Osteoblast (primary cell): ENCODE results near the gene GABRB2. TPM values are rescaled to one million over a fixed set of nuclear protein-coding genes. Genes with fewer than 3 reads are reported as not detected.

Experiments
- DNase-seq: peaks from one replicate; pipeline ENCODE4 v3.0.0; 2011; ENCODE audit warnings: low spot score, mixed read lengths; ENCODE audit not compliant: insufficient read length; ENCODE audit errors: missing footprints
- H2AFZ ChIP-seq: 2 replicates; pipeline ENCODE4 v1.6.0; 2011; ENCODE audit warnings: mild to moderate bottlenecking, low read length
- H3K27ac ChIP-seq: 2 replicates; pipeline ENCODE4 v1.5.1; 2011; ENCODE audit warnings: mild to moderate bottlenecking, low read depth, low read length, moderate library complexity
- H3K27me3 ChIP-seq: 2 replicates; pipeline ENCODE4 v1.6.0; 2012; ENCODE audit warnings: mild to moderate bottlenecking, control low read depth, inconsistent platforms, low read length, moderate library complexity; ENCODE audit not compliant: insufficient read depth
- H3K36me3 ChIP-seq: 2 replicates; pipeline ENCODE4 v1.5.1; 2011; ENCODE audit warnings: mild to moderate bottlenecking, low read length, control low read depth, moderate library complexity; ENCODE audit not compliant: insufficient read depth
- H3K4me1 ChIP-seq: 2 replicates; pipeline ENCODE4 v1.5.1; 2011; ENCODE audit warnings: mild to moderate bottlenecking, low read length, control low read depth, moderate library complexity; ENCODE audit not compliant: insufficient read depth
- H3K4me2 ChIP-seq: 2 replicates; pipeline ENCODE4 v1.6.0; 2011; ENCODE audit warnings: mild to moderate bottlenecking, low read length; ENCODE audit not compliant: insufficient read depth
- H3K4me3 ChIP-seq: fragments of 200-600 bp; sonication (generic); 3 replicates; pipeline ENCODE4 v1.5.1; 2012; ENCODE audit warnings: mild to moderate bottlenecking, low read length, inconsistent platforms; ENCODE audit not compliant: insufficient read depth
- H3K79me2 ChIP-seq: 2 replicates; pipeline ENCODE4 v1.6.0; 2012; ENCODE audit warnings: mild to moderate bottlenecking, low read length, control low read depth, inconsistent platforms; ENCODE audit not compliant: insufficient read depth
- H3K9me3 ChIP-seq: 2 replicates; pipeline ENCODE4 v1.5.1; 2011; ENCODE audit warnings: low read depth, low read length, control low read depth
- H4K20me1 ChIP-seq: 2 replicates; pipeline ENCODE4 v1.6.0; 2012; ENCODE audit warnings: mild to moderate bottlenecking, low read length, control low read depth; ENCODE audit not compliant: insufficient read depth
- CTCF ChIP-seq: IDR thresholded peaks from 2 replicates; pipeline ENCODE4 v1.5.1; 2011; ENCODE audit warnings: mild to moderate bottlenecking, low read depth, low read length, moderate library complexity; ENCODE audit errors: extremely low read depth
- total RNA-seq: library from RNA; depleted of rRNA; stranded (reverse); fragments of >200 nt; gene quantifications from 2 replicates; pipeline ENCODE4 v1.2.3, GENCODE V29; 2012

The GABRB2 gene
- total RNA-seq, 1 donor = 0.72 TPM

- H3K4me3 ChIP-seq = no peak overlapping the region
- peaks cover 27% of the 10 kb centered on the region for H3K27me3 ChIP-seq
- no peaks in the 10 kb centered on the region for H3K79me2 ChIP-seq
- H3K27ac ChIP-seq = no peak overlapping the region
- H2AFZ ChIP-seq = no peak overlapping the region
- peak; percentile 83 for TF ChIP-seq CTCF
- H4K20me1 ChIP-seq = no peaks in the 10 kb centered on the region
- H3K4me2 ChIP-seq = no peak overlapping the region
- no peaks in the 10 kb centered on the region for H3K9me3 ChIP-seq
- no peaks in the 10 kb centered on the region for H3K36me3 ChIP-seq
- peak; percentile 71 for DNase-seq
- H3K4me1 ChIP-seq = no peaks in the 10 kb centered on the region
Measured at GRCh38 chr5:161544350-161544765, 2.2 kb downstream of the GABRB2 start.

- H2AFZ ChIP-seq = no peak overlapping the region
- H3K36me3 ChIP-seq = no peaks in the 10 kb centered on the region
- no peak overlapping the region for H3K4me2 ChIP-seq
- no peaks in the 10 kb centered on the region for H4K20me1 ChIP-seq
- H3K9me3 ChIP-seq = no peaks in the 10 kb centered on the region
- no peaks in the 10 kb centered on the region for H3K4me1 ChIP-seq
- no peak for TF ChIP-seq CTCF
- H3K27ac ChIP-seq = no peak overlapping the region
- no peak for DNase-seq
- no peaks in the 10 kb centered on the region for H3K27me3 ChIP-seq
- H3K4me3 ChIP-seq = no peak overlapping the region
- no peaks in the 10 kb centered on the region for H3K79me2 ChIP-seq
Measured at GRCh38 chr5:161539016-161539415, 7.5 kb downstream of the GABRB2 start.

GRCh38 chr5:161535762-161536161 is 10.8 kb downstream of the GABRB2 start:
- H2AFZ ChIP-seq = no peak overlapping the region
- H3K27ac ChIP-seq = no peak overlapping the region
- no peak overlapping the region for H3K4me3 ChIP-seq
- TF ChIP-seq CTCF = no peak
- no peak overlapping the region for H3K4me2 ChIP-seq
- H4K20me1 ChIP-seq = no peaks in the 10 kb centered on the region
- H3K36me3 ChIP-seq = no peaks in the 10 kb centered on the region
- no peak for DNase-seq
- H3K27me3 ChIP-seq = no peaks in the 10 kb centered on the region
- H3K79me2 ChIP-seq = no peaks in the 10 kb centered on the region
- H3K9me3 ChIP-seq = no peaks in the 10 kb centered on the region
- no peaks in the 10 kb centered on the region for H3K4me1 ChIP-seq

GRCh38 chr5:161530700-161531099 is 15.8 kb downstream of the GABRB2 start:
- no peaks in the 10 kb centered on the region for H3K36me3 ChIP-seq
- H3K27ac ChIP-seq = no peak overlapping the region
- H3K4me1 ChIP-seq = no peaks in the 10 kb centered on the region
- no peaks in the 10 kb centered on the region for H4K20me1 ChIP-seq
- DNase-seq = no peak
- no peak for TF ChIP-seq CTCF
- H3K4me3 ChIP-seq = no peak overlapping the region
- H3K9me3 ChIP-seq = peaks cover 2% of the 10 kb centered on the region
- no peaks in the 10 kb centered on the region for H3K27me3 ChIP-seq
- no peak overlapping the region for H3K4me2 ChIP-seq
- H2AFZ ChIP-seq = no peak overlapping the region
- H3K79me2 ChIP-seq = no peaks in the 10 kb centered on the region
